DND-41 (cell line): Measurements from ENCODE around the gene RNASE1.

Source experiments
- ATAC-seq: fragments of 200-7000 bp; cut with Tn5 transposase; 3 replicates; pipeline ENCODE4 v1.9.1; 2021; ENCODE audit warnings: low read depth; ENCODE audit not compliant: insufficient read depth
- DNase-seq: peaks from one replicate; pipeline ENCODE4 v3.0.0-alpha.2; 2020
- H2AFZ ChIP-seq: 2 replicates; pipeline ENCODE4 v1.6.0; 2012; ENCODE audit warnings: low read depth, low read length
- H3K27ac ChIP-seq: 2 replicates; pipeline ENCODE4 v1.5.1; 2012; ENCODE audit warnings: low read length, inconsistent platforms
- H3K27me3 ChIP-seq: fragments of 200-600 bp; sonication (generic); 2 replicates; pipeline ENCODE4 v1.6.0; 2012; ENCODE audit warnings: low read length, mild to moderate bottlenecking, inconsistent platforms; ENCODE audit not compliant: insufficient read depth, poor library complexity
- H3K36me3 ChIP-seq: 2 replicates; pipeline ENCODE4 v1.5.1; 2012; ENCODE audit warnings: low read length, inconsistent platforms; ENCODE audit not compliant: insufficient read depth
- H3K4me1 ChIP-seq: 2 replicates; pipeline ENCODE4 v1.5.1; 2012; ENCODE audit warnings: mild to moderate bottlenecking, low read length; ENCODE audit not compliant: insufficient read depth
- H3K4me2 ChIP-seq: 2 replicates; pipeline ENCODE4 v1.6.0; 2012; ENCODE audit warnings: mild to moderate bottlenecking, moderate library complexity, low read length, inconsistent platforms; ENCODE audit not compliant: insufficient read depth
- H3K4me3 ChIP-seq, 2 experiments: fragments of 200-600 bp in 1 of 2; shearing (Covaris generic) in 1 of 2; 2 replicates each; pipeline ENCODE4 v1.5.1; 2012 to 2016; ENCODE audit warnings: inconsistent platforms in 2 of 2, low read length in 2 of 2, mild to moderate bottlenecking in 2 of 2, low read depth in 1 of 2, moderate library complexity in 1 of 2
- H3K79me2 ChIP-seq: 2 replicates; pipeline ENCODE4 v1.6.0; 2012; ENCODE audit warnings: low read length, inconsistent platforms; ENCODE audit not compliant: insufficient read depth
- H3K9ac ChIP-seq: 2 replicates; pipeline ENCODE4 v1.6.0; 2012; ENCODE audit warnings: low read depth, mild to moderate bottlenecking, inconsistent platforms, low read length, moderate library complexity
- H3K9me3 ChIP-seq: 2 replicates; pipeline ENCODE4 v1.5.1; 2012; ENCODE audit warnings: low read length, moderate library complexity, mild to moderate bottlenecking, inconsistent platforms; ENCODE audit not compliant: insufficient read depth, severe bottlenecking
- H4K20me1 ChIP-seq: 2 replicates; pipeline ENCODE4 v1.6.0; 2012; ENCODE audit warnings: low read length; ENCODE audit not compliant: insufficient read depth
- CTCF ChIP-seq: IDR thresholded peaks from 2 replicates; pipeline ENCODE4 v1.5.1; 2012; ENCODE audit warnings: borderline replicate concordance, low read length, moderate library complexity, mild to moderate bottlenecking; ENCODE audit not compliant: poor library complexity, severe bottlenecking; ENCODE audit errors: extremely low read depth
- EZH2 ChIP-seq: IDR thresholded peaks from 3 replicates; pipeline ENCODE4 v1.6.1; 2012; ENCODE audit warnings: borderline replicate concordance, low read depth, mild to moderate bottlenecking, moderate library complexity, low read length, inconsistent platforms; ENCODE audit not compliant: severe bottlenecking

Gene RNASE1

GRCh38 chr14:20791597-20791996 is 11.0 kb downstream of the RNASE1 start:
- no peak for ATAC-seq
- Histone ChIP-seq H3K4me1 (peaks cover 9% of the 10 kb centered on the region), H3K4me3 (no peak overlapping the region), H3K79me2 (no peaks in the 10 kb centered on the region), H3K9me3 (no peaks in the 10 kb centered on the region), H4K20me1 (no peaks in the 10 kb centered on the region), H3K27ac (no peak overlapping the region), H3K4me2 (no peak overlapping the region), H3K36me3 (no peaks in the 10 kb centered on the region), H3K9ac (no peak overlapping the region), H3K27me3 (no peaks in the 10 kb centered on the region), H2AFZ (no peak overlapping the region)
- no peak for DNase-seq
- no peak for TF ChIP-seq EZH2
- TF ChIP-seq CTCF: no peak

GRCh38 chr14:20791187-20791586 is 11.5 kb downstream of the RNASE1 start:
- H3K9ac ChIP-seq: no peak overlapping the region
- no peak overlapping the region for H3K4me3 ChIP-seq
- no peaks in the 10 kb centered on the region for H3K27me3 ChIP-seq
- no peaks in the 10 kb centered on the region for H3K36me3 ChIP-seq
- ATAC-seq (no peak), DNase-seq (no peak)
- no peaks in the 10 kb centered on the region for H3K79me2 ChIP-seq
- H3K4me2 ChIP-seq: no peak overlapping the region
- H3K4me1 ChIP-seq: peaks cover 9% of the 10 kb centered on the region
- H4K20me1 ChIP-seq: no peaks in the 10 kb centered on the region
- H3K9me3 ChIP-seq: no peaks in the 10 kb centered on the region
- TF ChIP-seq EZH2 (no peak), CTCF (no peak)
- no peak overlapping the region for H3K27ac ChIP-seq
- no peak overlapping the region for H2AFZ ChIP-seq

GRCh38 chr14:20790464-20791116 is 12.1 kb downstream of the RNASE1 start:
- Histone ChIP-seq H2AFZ (no peak overlapping the region), H3K27me3 (no peaks in the 10 kb centered on the region), H3K27ac (no peak overlapping the region), H3K9ac (no peak overlapping the region), H3K4me3 (no peak overlapping the region), H3K4me1 (peaks cover 9% of the 10 kb centered on the region), H3K4me2 (no peak overlapping the region), H3K79me2 (no peaks in the 10 kb centered on the region), H3K9me3 (no peaks in the 10 kb centered on the region), H4K20me1 (no peaks in the 10 kb centered on the region), H3K36me3 (no peaks in the 10 kb centered on the region)
- ATAC-seq (no peak), DNase-seq (no peak)
- TF ChIP-seq EZH2: no peak
- no peak for TF ChIP-seq CTCF
